ENCODE measurements around the gene PLD5. TPM values are rescaled to one million over a fixed set of nuclear protein-coding genes. Genes with fewer than 3 reads are reported as not detected.

Gene PLD5
- total and polyA plus RNA-seq, 2 donors (not counting 3 experiments of a cell fraction or from before 2014, with no cell fraction given): not detected

GRCh38 chr1:242456726-242457269, 67.7 kb downstream of the PLD5 start:
- POLR2A ChIA-PET: no interaction called here

More at GRCh38 chr1:242456726-242457269, 67.7 kb downstream of the PLD5 start:
- Histone ChIP-seq H3K27ac (ENCODE audit: insufficient read depth, low read depth, low read length) (no peak overlapping the region), H3K9ac (replicated peaks; ENCODE audit: extremely low read depth, insufficient read depth, low read length) (no peak overlapping the region), H3K9me3 (replicated peaks; ENCODE audit: control insufficient read depth, insufficient read depth, low read length) (no peaks in the 10 kb centered on the region), H3K36me3 (ENCODE audit: control insufficient read depth in 2 of 2, extremely low read depth in 1 of 2, insufficient read depth in 2 of 2, low read length in 2 of 2) (no peaks in the 10 kb centered on the region), H3K79me2 (ENCODE audit: control insufficient read depth, insufficient read depth, low read length) (no peaks in the 10 kb centered on the region), H2AFZ (ENCODE audit: low read depth, low read length) (no peak overlapping the region), H3K27me3 (ENCODE audit: control insufficient read depth in 2 of 2, insufficient read depth in 2 of 2, low read length in 2 of 2) (no peaks in the 10 kb centered on the region), H3K4me1 (ENCODE audit: control insufficient read depth, extremely low read depth, insufficient read depth, low read length) (no peaks in the 10 kb centered on the region), H3K9me1 (replicated peaks; ENCODE audit: control insufficient read depth, extremely low read depth, insufficient read depth, low read length) (no peaks in the 10 kb centered on the region), H3K4me2 (ENCODE audit: insufficient read depth, low read length) (no peak overlapping the region), H4K20me1 (replicated peaks; ENCODE audit: control insufficient read depth, extremely low read depth, insufficient read depth, low read length) (no peaks in the 10 kb centered on the region), H3K4me3 (replicated peaks in 1 of 3; ENCODE audit: insufficient read depth in 1 of 3, low read depth in 1 of 3, low read length in 3 of 3) (no peak overlapping the region)
- TF ChIP-seq, protein P1, sequence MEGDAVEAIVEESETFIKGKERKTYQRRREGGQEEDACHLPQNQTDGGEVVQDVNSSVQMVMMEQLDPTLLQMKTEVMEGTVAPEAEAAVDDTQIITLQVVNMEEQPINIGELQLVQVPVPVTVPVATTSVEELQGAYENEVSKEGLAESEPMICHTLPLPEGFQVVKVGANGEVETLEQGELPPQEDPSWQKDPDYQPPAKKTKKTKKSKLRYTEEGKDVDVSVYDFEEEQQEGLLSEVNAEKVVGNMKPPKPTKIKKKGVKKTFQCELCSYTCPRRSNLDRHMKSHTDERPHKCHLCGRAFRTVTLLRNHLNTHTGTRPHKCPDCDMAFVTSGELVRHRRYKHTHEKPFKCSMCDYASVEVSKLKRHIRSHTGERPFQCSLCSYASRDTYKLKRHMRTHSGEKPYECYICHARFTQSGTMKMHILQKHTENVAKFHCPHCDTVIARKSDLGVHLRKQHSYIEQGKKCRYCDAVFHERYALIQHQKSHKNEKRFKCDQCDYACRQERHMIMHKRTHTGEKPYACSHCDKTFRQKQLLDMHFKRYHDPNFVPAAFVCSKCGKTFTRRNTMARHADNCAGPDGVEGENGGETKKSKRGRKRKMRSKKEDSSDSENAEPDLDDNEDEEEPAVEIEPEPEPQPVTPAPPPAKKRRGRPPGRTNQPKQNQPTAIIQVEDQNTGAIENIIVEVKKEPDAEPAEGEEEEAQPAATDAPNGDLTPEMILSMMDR (IDR thresholded peaks at IDR 0.05; ENCODE audit: extremely low read depth in 1 of 2, insufficient read depth in 1 of 2, low read depth in 1 of 2, low read length in 2 of 2): no peak
- TF ChIP-seq EZH2 (IDR thresholded peaks at IDR 0.05; ENCODE audit: borderline replicate concordance, low read depth, low read length, severe bottlenecking) (no peak), MAX (IDR thresholded peaks at IDR 0.05; ENCODE audit: insufficient read depth, insufficient read length) (no peak), MYC (IDR thresholded peaks at IDR 0.05; ENCODE audit: low read depth, low read length) (no peak), POLR2AphosphoS5 (IDR thresholded peaks at IDR 0.05; ENCODE audit: insufficient read depth, low read depth, low read length) (no peak), JUN (IDR thresholded peaks at IDR 0.05; ENCODE audit: borderline replicate concordance, insufficient read depth, insufficient read length, low read depth) (no peak), GATA2 (IDR thresholded peaks at IDR 0.05; ENCODE audit: insufficient read depth, insufficient read length, low read depth, low read length) (no peak), POLR2A (IDR thresholded peaks at IDR 0.05; ENCODE audit: low read depth, low read length) (no peak), FOS (IDR thresholded peaks at IDR 0.05; ENCODE audit: borderline replicate concordance, insufficient read depth, low read length) (no peak)
- dilution Hi-C loops (cut with MboI; ENCODE audit: extremely low pct_ligation_motif_present, low sequenced_read_pairs) (no loop called here), intact Hi-C loops (cut with micrococcal nuclease) (loop anchor here (10.0 kb wide), 1 partner anchor 1838 kb away; no protein-coding TSS in a partner anchor)
- FAIRE-seq (no peak), DNase-seq (ENCODE audit: low read depth, low spot score) (no peak)
- no TSS peak for BruUV-seq (replicated peaks)
- CTCF ChIA-PET: no interaction called here

Measured in endothelial cell of umbilical vein (primary cell).